Measurements from ENCODE around the gene MORN1.

Gene MORN1

DNA sequence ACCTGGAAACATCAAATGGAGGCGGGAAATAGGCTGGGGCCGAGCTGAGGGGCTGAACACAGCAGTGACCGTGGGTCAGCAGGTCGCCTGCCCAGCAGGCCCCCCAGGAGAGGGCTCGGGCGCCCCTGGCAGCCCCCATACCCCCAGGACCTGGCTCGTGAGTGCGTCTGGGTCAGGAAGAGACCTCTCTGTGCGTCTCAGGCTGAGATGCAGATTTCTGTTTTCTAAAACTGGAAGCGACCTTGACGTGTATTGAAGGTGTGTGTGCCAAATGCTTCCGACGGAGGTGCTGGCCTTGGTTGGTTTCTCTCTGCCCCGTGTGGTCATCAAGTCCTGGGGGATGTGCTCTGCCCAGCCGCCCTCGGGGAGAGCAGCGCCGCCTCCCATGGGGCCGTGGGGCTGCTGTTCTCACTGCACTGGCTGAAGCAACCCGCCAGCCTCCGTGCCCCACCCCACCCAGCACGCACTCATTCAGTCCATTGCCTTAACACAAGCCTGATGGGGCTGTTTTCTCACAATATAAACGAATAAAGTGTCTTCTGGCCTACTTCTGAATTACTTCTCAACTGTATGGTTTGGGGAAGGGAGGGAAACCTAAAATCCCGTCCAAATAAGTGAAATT lies 13.6 kb upstream of the MORN1 start:
- no peak overlapping the region for H3K4me3 ChIP-seq (ENCODE audit: low read depth, low read length)
- H3K9me3 ChIP-seq (ENCODE audit: control insufficient read depth, insufficient read depth, low read depth, low read length): no peaks in the 10 kb centered on the region
- H3K27me3 ChIP-seq (ENCODE audit: control insufficient read depth, insufficient read depth, low read length): no peaks in the 10 kb centered on the region
- no peak overlapping the region for H3K9ac ChIP-seq (ENCODE audit: low read length)
- peaks cover 89% of the 10 kb centered on the region for H3K36me3 ChIP-seq (ENCODE audit: control insufficient read depth, insufficient read depth, low read length)
- no peaks in the 10 kb centered on the region for H3K4me1 ChIP-seq (ENCODE audit: control insufficient read depth, insufficient read depth, low read length)
- no peak overlapping the region for H3K27ac ChIP-seq (ENCODE audit: low read depth, low read length)

DNA sequence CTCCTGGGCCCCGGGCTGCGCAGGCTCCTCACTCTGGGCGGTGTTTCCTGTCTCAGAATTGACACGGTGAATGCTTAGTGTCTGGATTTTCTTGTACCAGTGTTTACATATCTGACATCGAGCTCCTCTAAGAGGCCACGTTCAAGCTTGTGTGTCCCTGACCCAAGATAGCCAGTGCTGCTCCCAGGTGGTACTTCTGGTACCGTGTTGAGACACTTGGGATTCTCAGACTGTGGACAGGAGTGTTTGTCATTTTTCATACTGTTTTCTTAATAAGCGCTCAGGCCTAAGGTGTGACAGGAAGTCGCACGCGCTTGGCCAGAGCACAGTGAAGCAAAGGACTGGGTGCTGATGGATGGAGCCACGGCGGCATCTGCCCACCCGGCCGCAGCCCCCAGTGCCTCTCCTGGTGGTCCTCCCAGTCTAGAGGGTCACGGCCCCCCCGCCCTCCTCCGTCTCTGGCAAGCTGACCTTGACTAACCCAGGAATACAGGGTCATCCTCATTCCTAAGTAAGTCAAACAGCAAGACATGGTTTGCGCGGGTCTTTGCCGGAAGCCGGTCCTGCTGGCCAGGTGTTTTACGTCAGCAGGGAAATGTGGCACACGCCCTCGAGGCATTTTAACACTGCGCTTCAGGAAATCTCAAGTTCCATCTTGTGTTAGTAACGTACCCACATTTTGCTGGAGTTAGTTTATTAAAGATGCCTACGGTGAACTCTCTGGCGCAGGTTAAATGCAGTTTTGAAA lies 13.0 kb upstream of the MORN1 start:
- H3K4me1 ChIP-seq (ENCODE audit: control insufficient read depth, insufficient read depth, low read length): no peaks in the 10 kb centered on the region
- H3K9ac ChIP-seq (ENCODE audit: low read length): no peak overlapping the region
- peaks cover 91% of the 10 kb centered on the region for H3K36me3 ChIP-seq (ENCODE audit: control insufficient read depth, insufficient read depth, low read length)
- no peaks in the 10 kb centered on the region for H3K9me3 ChIP-seq (ENCODE audit: control insufficient read depth, insufficient read depth, low read depth, low read length)
- H3K27ac ChIP-seq (ENCODE audit: low read depth, low read length): no peak overlapping the region
- H3K27me3 ChIP-seq (ENCODE audit: control insufficient read depth, insufficient read depth, low read length): no peaks in the 10 kb centered on the region
- no peak overlapping the region for H3K4me3 ChIP-seq (ENCODE audit: low read depth, low read length)

DNA sequence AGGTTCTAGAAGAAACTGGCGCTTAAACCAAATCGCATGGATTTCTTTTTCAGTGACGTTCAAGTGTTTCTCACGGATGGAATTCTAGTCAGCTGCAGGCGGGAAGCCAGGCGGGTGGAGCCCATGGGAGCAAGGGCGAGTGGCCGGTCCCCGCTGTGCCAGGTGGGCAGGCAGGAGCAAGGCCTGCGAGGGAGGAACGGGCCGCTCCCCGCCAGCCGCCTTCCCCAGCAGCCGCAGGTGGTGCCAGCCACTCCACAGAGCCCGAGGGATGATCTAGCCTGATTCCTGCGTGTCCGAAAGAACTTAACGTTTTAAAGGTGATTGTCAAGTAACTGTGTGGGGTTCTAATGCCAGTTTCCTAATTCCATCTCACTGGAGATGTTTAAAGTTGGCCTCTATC lies 11.9 kb upstream of the MORN1 start:
- H3K9me3 ChIP-seq (ENCODE audit: control insufficient read depth, insufficient read depth, low read depth, low read length): no peaks in the 10 kb centered on the region
- H3K4me1 ChIP-seq (ENCODE audit: control insufficient read depth, insufficient read depth, low read length): no peaks in the 10 kb centered on the region
- H3K9ac ChIP-seq (ENCODE audit: low read length): no peak overlapping the region
- peaks cover 91% of the 10 kb centered on the region for H3K36me3 ChIP-seq (ENCODE audit: control insufficient read depth, insufficient read depth, low read length)
- H3K4me3 ChIP-seq (ENCODE audit: low read depth, low read length): no peak overlapping the region
- H3K27me3 ChIP-seq (ENCODE audit: control insufficient read depth, insufficient read depth, low read length): no peaks in the 10 kb centered on the region
- H3K27ac ChIP-seq (ENCODE audit: low read depth, low read length): no peak overlapping the region

DNA sequence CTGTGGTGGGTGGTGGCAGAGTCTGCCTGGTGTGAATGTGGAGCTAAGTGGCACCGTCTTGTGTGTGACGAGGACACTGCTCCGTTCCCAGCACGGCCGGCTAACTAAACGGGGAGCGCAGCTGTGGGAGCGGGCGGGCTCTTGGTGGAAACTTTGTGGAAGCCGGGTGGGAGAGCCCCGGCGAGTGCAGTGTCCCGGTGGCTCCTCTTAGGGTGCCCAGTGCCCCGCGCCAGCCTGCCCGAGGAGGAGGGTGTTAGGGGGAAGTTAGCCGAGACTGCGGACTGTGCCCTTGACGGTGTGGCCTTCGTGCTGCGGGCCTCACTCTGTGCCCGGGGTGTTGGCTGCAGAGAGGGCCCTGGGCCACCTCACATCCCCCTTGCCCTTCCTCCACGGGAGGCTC lies 11.1 kb upstream of the MORN1 start:
- no peak overlapping the region for H3K4me3 ChIP-seq (ENCODE audit: low read depth, low read length)
- H3K9me3 ChIP-seq (ENCODE audit: control insufficient read depth, insufficient read depth, low read depth, low read length): no peaks in the 10 kb centered on the region
- peaks cover 93% of the 10 kb centered on the region for H3K36me3 ChIP-seq (ENCODE audit: control insufficient read depth, insufficient read depth, low read length)
- no peaks in the 10 kb centered on the region for H3K4me1 ChIP-seq (ENCODE audit: control insufficient read depth, insufficient read depth, low read length)
- H3K27me3 ChIP-seq (ENCODE audit: control insufficient read depth, insufficient read depth, low read length): no peaks in the 10 kb centered on the region
- no peak overlapping the region for H3K9ac ChIP-seq (ENCODE audit: low read length)
- H3K27ac ChIP-seq (ENCODE audit: low read depth, low read length): no peak overlapping the region

DNA sequence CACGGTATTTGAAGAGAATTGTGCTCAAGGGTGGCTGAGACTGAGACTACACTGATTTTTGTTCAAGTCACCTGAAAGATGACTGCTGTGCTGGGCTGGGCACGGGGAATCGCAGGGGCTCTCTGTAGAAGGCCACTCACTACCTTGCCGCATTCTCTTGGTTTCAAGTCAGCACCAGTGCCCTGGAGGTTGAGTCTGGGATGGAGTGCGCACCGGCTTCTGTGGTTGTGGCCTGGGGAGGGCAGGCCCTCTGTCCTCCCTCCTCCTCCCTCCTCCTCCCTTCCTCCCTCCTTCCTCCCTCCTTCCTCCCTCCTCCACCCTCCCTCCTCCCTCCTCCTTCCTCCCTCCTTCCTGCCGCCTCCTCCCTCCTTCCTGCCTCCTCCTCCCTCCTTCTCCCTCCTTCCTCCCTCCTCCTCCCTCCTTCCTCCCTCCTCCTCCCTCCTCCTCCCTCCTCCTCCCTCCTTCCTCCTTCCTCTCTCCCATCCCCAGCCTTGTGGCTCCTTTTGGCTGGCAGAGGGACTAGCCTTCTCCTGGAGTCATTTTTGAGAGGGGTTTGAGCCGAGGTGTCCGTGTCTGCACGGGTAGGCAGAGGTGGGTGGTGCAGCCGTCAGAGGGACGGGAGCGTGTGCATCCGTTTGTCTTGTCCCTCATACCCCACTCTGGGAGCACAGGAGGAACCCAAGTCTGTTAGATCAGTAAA lies 9.7 kb upstream of the MORN1 start:
- H3K27me3 ChIP-seq (ENCODE audit: control insufficient read depth, insufficient read depth, low read length): no peaks in the 10 kb centered on the region
- H3K9ac ChIP-seq (ENCODE audit: low read length): no peak overlapping the region
- no peak overlapping the region for H3K4me3 ChIP-seq (ENCODE audit: low read depth, low read length)
- H3K9me3 ChIP-seq (ENCODE audit: control insufficient read depth, insufficient read depth, low read depth, low read length): no peaks in the 10 kb centered on the region
- no peaks in the 10 kb centered on the region for H3K4me1 ChIP-seq (ENCODE audit: control insufficient read depth, insufficient read depth, low read length)
- peaks cover 92% of the 10 kb centered on the region for H3K36me3 ChIP-seq (ENCODE audit: control insufficient read depth, insufficient read depth, low read length)
- H3K27ac ChIP-seq (ENCODE audit: low read depth, low read length): no peak overlapping the region

DNA sequence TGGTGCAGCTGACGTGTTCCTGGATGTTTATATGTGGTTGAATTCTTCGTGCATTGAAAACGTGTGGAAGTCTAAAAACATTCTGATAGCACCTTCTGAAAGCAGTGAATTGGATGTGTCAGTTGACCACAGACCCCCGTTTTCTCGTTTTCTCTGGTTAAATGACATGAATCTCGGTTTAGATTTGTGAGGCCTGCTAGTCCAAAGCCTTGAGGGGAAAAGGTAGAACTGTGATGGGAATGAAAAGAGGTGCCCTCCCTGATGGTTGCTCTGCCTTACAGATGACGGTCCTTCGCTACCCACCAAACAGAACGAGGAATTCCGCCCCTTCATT lies 9.2 kb upstream of the MORN1 start:
- Histone ChIP-seq H3K36me3 (ENCODE audit: control insufficient read depth, insufficient read depth, low read length) (peaks cover 93% of the 10 kb centered on the region), H3K9me3 (ENCODE audit: control insufficient read depth, insufficient read depth, low read depth, low read length) (no peaks in the 10 kb centered on the region), H3K4me1 (ENCODE audit: control insufficient read depth, insufficient read depth, low read length) (no peaks in the 10 kb centered on the region), H3K4me3 (ENCODE audit: low read depth, low read length) (no peak overlapping the region), H3K27me3 (ENCODE audit: control insufficient read depth, insufficient read depth, low read length) (no peaks in the 10 kb centered on the region), H3K9ac (ENCODE audit: low read length) (no peak overlapping the region), H3K27ac (ENCODE audit: low read depth, low read length) (no peak overlapping the region)

DNA sequence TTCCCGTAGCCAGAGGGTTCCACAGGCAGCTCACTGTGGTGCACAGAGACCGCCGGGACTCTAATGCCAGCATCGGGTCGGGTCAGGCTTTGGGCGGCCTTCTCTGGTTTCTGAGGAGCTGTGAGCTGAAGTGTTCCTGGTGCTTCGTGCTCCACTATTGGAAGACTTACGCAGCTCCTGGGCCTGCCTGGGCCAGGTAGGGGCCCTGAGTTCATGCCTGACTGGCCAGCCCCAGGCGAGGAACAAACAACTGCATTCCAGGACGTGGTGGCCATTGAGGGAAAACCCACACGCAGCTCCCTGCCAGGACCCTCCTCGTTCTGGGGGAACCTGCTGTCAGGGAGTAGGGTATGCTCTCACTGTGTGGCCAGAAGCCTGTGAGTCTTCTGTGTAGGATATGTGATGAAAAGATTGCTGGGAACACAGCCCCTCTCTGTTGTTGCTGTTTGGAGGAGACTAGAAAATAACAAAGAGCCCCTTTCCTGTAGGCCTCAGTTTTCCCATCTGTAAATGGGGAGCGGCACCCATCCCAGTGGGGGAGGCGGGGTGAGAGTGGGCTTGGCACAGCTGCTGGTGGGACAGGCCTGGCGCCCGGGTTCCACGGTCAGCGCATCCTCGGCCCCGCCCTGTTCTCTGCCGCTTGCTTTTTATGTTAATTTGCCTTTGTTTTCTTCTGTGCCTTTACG lies 8.7 kb upstream of the MORN1 start:
- H3K4me3 ChIP-seq (ENCODE audit: low read depth, low read length): no peak overlapping the region

DNA sequence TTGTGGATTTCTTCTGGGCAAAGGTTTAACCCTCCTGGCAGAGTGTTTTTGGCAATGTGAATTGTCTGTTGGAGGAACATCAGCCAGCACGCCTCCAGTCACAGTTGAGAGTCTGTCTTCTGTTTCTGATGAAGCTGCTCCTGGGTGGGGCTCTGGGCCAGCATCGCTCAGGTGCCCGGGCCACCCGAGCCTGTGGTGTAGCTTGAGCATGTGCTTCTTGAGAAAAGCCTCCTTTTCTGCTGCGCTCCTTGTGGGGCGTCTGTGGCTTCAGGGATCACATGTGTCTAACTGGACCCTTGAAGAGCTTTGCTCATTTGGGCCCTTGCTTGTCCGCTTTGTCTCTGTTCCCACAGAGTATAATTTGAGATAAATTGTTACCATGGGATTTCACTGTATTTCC lies 7.5 kb upstream of the MORN1 start:
- no peak overlapping the region for H3K9ac ChIP-seq (ENCODE audit: low read length)
- peaks cover 92% of the 10 kb centered on the region for H3K36me3 ChIP-seq (ENCODE audit: control insufficient read depth, insufficient read depth, low read length)
- no peak overlapping the region for H3K4me3 ChIP-seq (ENCODE audit: low read depth, low read length)

More for the DNA sequence above, 8.7 kb upstream of the MORN1 start:
- Histone ChIP-seq H3K27ac (ENCODE audit: low read depth, low read length) (no peak overlapping the region), H3K9ac (ENCODE audit: low read length) (no peak overlapping the region), H3K36me3 (ENCODE audit: control insufficient read depth, insufficient read depth, low read length) (peaks cover 93% of the 10 kb centered on the region), H3K9me3 (ENCODE audit: control insufficient read depth, insufficient read depth, low read depth, low read length) (no peaks in the 10 kb centered on the region), H3K27me3 (ENCODE audit: control insufficient read depth, insufficient read depth, low read length) (no peaks in the 10 kb centered on the region), H3K4me1 (ENCODE audit: control insufficient read depth, insufficient read depth, low read length) (no peaks in the 10 kb centered on the region)

DNA sequence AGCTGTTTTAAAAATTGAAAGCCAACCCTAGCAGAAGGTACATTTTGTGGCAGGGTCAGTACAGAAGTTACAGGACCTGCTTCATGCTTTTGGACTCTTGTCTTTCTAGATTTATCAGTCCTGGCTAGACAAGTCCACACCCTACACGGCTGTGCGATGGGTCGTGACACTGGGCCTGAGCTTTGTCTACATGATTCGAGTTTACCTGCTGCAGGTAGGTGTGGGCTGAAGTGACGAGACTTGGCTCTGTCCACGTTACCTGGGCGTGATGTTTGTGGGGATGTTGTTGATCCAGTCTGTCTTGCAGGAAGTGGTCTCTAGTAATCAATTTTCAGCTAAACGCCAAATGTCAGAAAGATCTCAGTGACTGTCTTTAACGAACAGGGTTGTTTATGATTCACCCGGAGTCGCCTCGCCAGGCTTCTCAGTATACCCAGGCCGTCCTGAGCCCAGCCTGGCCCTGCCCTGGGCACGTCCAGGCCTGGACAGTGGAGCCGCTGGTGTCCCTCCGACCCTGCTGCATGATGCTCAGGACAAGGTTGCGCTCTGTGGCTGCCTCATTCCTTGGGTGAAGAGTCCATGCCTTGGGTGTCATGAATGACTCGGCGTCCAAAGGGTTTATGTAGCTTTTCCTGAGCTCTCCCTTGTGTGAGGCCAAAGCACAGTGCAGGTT lies 5.8 kb upstream of the MORN1 start:
- Histone ChIP-seq H3K27me3 (ENCODE audit: control insufficient read depth, insufficient read depth, low read length) (no peaks in the 10 kb centered on the region), H3K36me3 (ENCODE audit: control insufficient read depth, insufficient read depth, low read length) (peaks cover 83% of the 10 kb centered on the region), H3K9ac (ENCODE audit: low read length) (no peak overlapping the region), H3K4me3 (ENCODE audit: low read depth, low read length) (no peak overlapping the region), H3K9me3 (ENCODE audit: control insufficient read depth, insufficient read depth, low read depth, low read length) (no peaks in the 10 kb centered on the region), H3K27ac (ENCODE audit: low read depth, low read length) (no peak overlapping the region), H3K4me1 (ENCODE audit: control insufficient read depth, insufficient read depth, low read length) (no peaks in the 10 kb centered on the region; the same call in 1 of the 2 replicates)

More for the DNA sequence above, 7.5 kb upstream of the MORN1 start:
- Histone ChIP-seq H3K4me1 (ENCODE audit: control insufficient read depth, insufficient read depth, low read length) (no peaks in the 10 kb centered on the region), H3K27ac (ENCODE audit: low read depth, low read length) (no peak overlapping the region), H3K9me3 (ENCODE audit: control insufficient read depth, insufficient read depth, low read depth, low read length) (no peaks in the 10 kb centered on the region), H3K27me3 (ENCODE audit: control insufficient read depth, insufficient read depth, low read length) (no peaks in the 10 kb centered on the region)

DNA sequence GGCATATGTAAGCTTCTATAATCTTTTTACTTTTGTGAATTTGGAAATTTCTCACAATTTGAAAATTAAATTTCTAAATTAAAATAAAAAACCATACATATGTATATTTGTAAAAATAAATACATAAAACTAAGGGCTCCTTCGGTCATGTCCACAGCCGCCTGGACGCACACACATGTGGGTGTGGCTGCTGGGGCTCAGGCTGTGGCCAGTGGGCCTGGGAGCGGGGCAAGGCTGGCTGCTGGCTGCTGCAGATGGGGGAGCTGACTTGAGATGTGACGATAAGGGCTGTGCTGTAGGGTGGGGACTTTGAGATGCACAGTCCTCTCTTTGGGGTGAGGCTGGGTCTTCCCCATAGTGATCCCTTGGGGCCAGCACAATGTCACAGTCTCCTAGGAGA lies 5.1 kb upstream of the MORN1 start:
- Histone ChIP-seq H3K9me3 (ENCODE audit: control insufficient read depth, insufficient read depth, low read depth, low read length) (no peaks in the 10 kb centered on the region), H3K9ac (ENCODE audit: low read length) (no peak overlapping the region), H3K4me3 (ENCODE audit: low read depth, low read length) (no peak overlapping the region), H3K27ac (ENCODE audit: low read depth, low read length) (no peak overlapping the region), H3K27me3 (ENCODE audit: control insufficient read depth, insufficient read depth, low read length) (no peaks in the 10 kb centered on the region), H3K36me3 (ENCODE audit: control insufficient read depth, insufficient read depth, low read length) (peaks cover 77% of the 10 kb centered on the region), H3K4me1 (ENCODE audit: control insufficient read depth, insufficient read depth, low read length) (no peaks in the 10 kb centered on the region; the same call in 1 of the 2 replicates)

Measured in HUES6 (cell line).